Keratinocyte (primary cell): ENCODE results near the gene MPLKIP. TPM values are rescaled to one million over a fixed set of nuclear protein-coding genes. Genes with fewer than 3 reads are reported as not detected.
A peak's percentile ranks its signal among the peaks of the same experiment; 100 is the strongest.
"Not testable (repeated sequence)": the region's sequence is repeated elsewhere in the genome, so short reads cannot be mapped to it uniquely, and the experiment has no call there.

ENCODE experiments used
- DNase-seq: peaks from one replicate; pipeline ENCODE4 v3.0.0-alpha.2; 2011; ENCODE audit warnings: low read depth, missing footprints, low spot score
- FAIRE-seq: peaks from 2 replicates; lab custom pipeline; 2011; peaks lifted over from hg19 to GRCh38; lab: Jason Lieb, UNC
- H2AFZ ChIP-seq: 2 replicates; pipeline ENCODE4 v1.6.0; 2012; ENCODE audit warnings: low read length, control low read depth, inconsistent platforms; ENCODE audit not compliant: control insufficient read depth
- H3K27ac ChIP-seq: 2 replicates; pipeline ENCODE4 v1.5.1; 2011; ENCODE audit warnings: low read length; ENCODE audit not compliant: control insufficient read depth, insufficient read depth
- H3K27me3 ChIP-seq: 3 replicates; pipeline ENCODE4 v1.6.0; 2011; ENCODE audit warnings: low read length; ENCODE audit not compliant: control insufficient read depth, insufficient read depth; ENCODE audit errors: extremely low read depth
- H3K36me3 ChIP-seq, 2 experiments: 2 replicates in 1 of 2; 3 replicates in 1 of 2; pipeline ENCODE4 v1.5.1; 2011; ENCODE audit warnings: low read length in 2 of 2, mild to moderate bottlenecking in 1 of 2; ENCODE audit not compliant: control insufficient read depth in 2 of 2, insufficient read depth in 2 of 2; ENCODE audit errors: extremely low read depth in 1 of 2
- H3K4me1 ChIP-seq: 3 replicates; pipeline ENCODE4 v1.5.1; 2011; ENCODE audit warnings: low read length; ENCODE audit not compliant: control insufficient read depth, insufficient read depth; ENCODE audit errors: extremely low read depth
- H3K4me2 ChIP-seq: 3 replicates; pipeline ENCODE4 v1.6.0; 2011; ENCODE audit warnings: low read depth, low read length; ENCODE audit not compliant: control insufficient read depth, insufficient read depth; ENCODE audit errors: extremely low read depth
- H3K4me3 ChIP-seq, 3 experiments: fragments of 200-600 bp in 1 of 3; sonication (generic) in 1 of 3; 2 replicates in 2 of 3; 3 replicates in 1 of 3; pipeline ENCODE4 v1.5.1; 2011 to 2016; ENCODE audit warnings: low read length in 3 of 3, mild to moderate bottlenecking in 3 of 3, control low read depth in 2 of 3, inconsistent platforms in 1 of 3, low read depth in 1 of 3, mixed read lengths in 1 of 3, mixed run types in 1 of 3, moderate library complexity in 1 of 3; ENCODE audit not compliant: control insufficient read depth in 2 of 3, insufficient read depth in 2 of 3; ENCODE audit errors: extremely low read depth in 1 of 3
- H3K79me2 ChIP-seq: 2 replicates; pipeline ENCODE4 v1.6.0; 2012; ENCODE audit warnings: low read length; ENCODE audit not compliant: control insufficient read depth, insufficient read depth
- H3K9ac ChIP-seq: 3 replicates; pipeline ENCODE4 v1.6.0; 2011; ENCODE audit warnings: low read length; ENCODE audit not compliant: control insufficient read depth, insufficient read depth; ENCODE audit errors: extremely low read depth
- H3K9me1 ChIP-seq: 3 replicates; pipeline ENCODE4 v1.6.0; 2011; ENCODE audit warnings: low read length; ENCODE audit not compliant: control insufficient read depth, insufficient read depth; ENCODE audit errors: extremely low read depth
- H3K9me3 ChIP-seq: 2 replicates; pipeline ENCODE4 v1.5.1; 2012; ENCODE audit warnings: low read depth, low read length; ENCODE audit not compliant: control insufficient read depth
- H4K20me1 ChIP-seq: 3 replicates; pipeline ENCODE4 v1.6.0; 2011; ENCODE audit warnings: low read length; ENCODE audit not compliant: control insufficient read depth, insufficient read depth; ENCODE audit errors: extremely low read depth
- CTCF ChIP-seq, 3 experiments: IDR thresholded peaks in 1 of 3; conservative IDR thresholded peaks in 1 of 3; optimal IDR thresholded peaks in 1 of 3; 2 replicates in 2 of 3; 3 replicates in 1 of 3; pipeline versions ENCODE3 to v1.5.1; 2011; ENCODE audit warnings: low read length in 3 of 3, mild to moderate bottlenecking in 3 of 3, moderate library complexity in 2 of 3, control low read depth in 1 of 3, inconsistent platforms in 1 of 3; ENCODE audit not compliant: insufficient read depth in 2 of 3; ENCODE audit errors: extremely low read depth in 1 of 3
- EZH2 ChIP-seq: IDR thresholded peaks from one replicate; pipeline ENCODE4 v1.6.1; 2012; ENCODE audit warnings: inconsistent platforms, mild to moderate bottlenecking, low read length, moderate library complexity
- dilution Hi-C: fragments of 300-500 bp; cut with MboI; formaldehyde crosslinking; loops from one replicate; pipeline ENCODE4 v1.7.0; 2020; ENCODE audit warnings: low sequenced_read_pairs; ENCODE audit not compliant: extremely low pct_ligation_motif_present
- polyA plus RNA-seq, 5 experiments: library from polyadenylated mRNA; depleted of rRNA in 3 of 5; stranded (reverse) in 3 of 5; stranded (forward) in 1 of 5; unstranded in 1 of 5; fragments of >200 nt; gene quantifications; 1 replicate in 1 of 5; 2 replicates in 3 of 5; 3 replicates in 1 of 5; pipeline versions ENCODE4 v1.2.1 to v1.2.3, GENCODE V29; 2011 to 2012; ENCODE audit warnings: missing spikeins in 2 of 5, low read depth in 1 of 5, low replicate concordance in 1 of 5

MPLKIP gene
- polyA plus RNA-seq, 1 donor (not counting 4 experiments of a cell fraction or from before 2014, with no cell fraction given), result 43.3 TPM

GRCh38 chr7:40147371-40148246 is 13.2 kb upstream of the MPLKIP start:
- dilution Hi-C loops, result no loop called here
- no peak for DNase-seq
- TF ChIP-seq EZH2 (no peak), CTCF (optimal IDR thresholded peaks at IDR 0.05 in 1 of 3, IDR thresholded peaks at IDR 0.05 in 1 of 3, conservative IDR thresholded peaks at IDR 0.05 in 1 of 3; ENCODE audit: extremely low read depth in 1 of 3, insufficient read depth in 2 of 3, low read length in 3 of 3) (no peak)
- Histone ChIP-seq H3K79me2 (no peaks in the 10 kb centered on the region), H3K4me2 (no peak overlapping the region), H3K4me1 (no peaks in the 10 kb centered on the region), H4K20me1 (no peaks in the 10 kb centered on the region), H3K9me1 (no peaks in the 10 kb centered on the region), H3K9ac (no peak overlapping the region), H3K36me3 (no peaks in the 10 kb centered on the region), H2AFZ (no peak overlapping the region), H3K27ac (no peak overlapping the region), H3K27me3 (no peaks in the 10 kb centered on the region), H3K4me3 (no peak overlapping the region), H3K9me3 (peaks cover 3% of the 10 kb centered on the region)
- FAIRE-seq, result no peak

GRCh38 chr7:40145596-40146130 is 11.2 kb upstream of the MPLKIP start:
- dilution Hi-C loops, H3K27ac ChIP-seq, FAIRE-seq: not testable (repeated sequence)

GRCh38 chr7:40141916-40142315 is 7.5 kb upstream of the MPLKIP start:
- H3K9me1 ChIP-seq, H3K9ac ChIP-seq, H4K20me1 ChIP-seq, H3K9me3 ChIP-seq, H2AFZ ChIP-seq, H3K36me3 ChIP-seq, H3K4me1 ChIP-seq, H3K79me2 ChIP-seq, H3K4me3 ChIP-seq, dilution Hi-C loops, H3K4me2 ChIP-seq, H3K27me3 ChIP-seq: not testable (repeated sequence)
- peak; percentile 29 for FAIRE-seq
- peak overlapping the region; percentile 31 for H3K27ac ChIP-seq
- DNase-seq, result peak; percentile 61

More at GRCh38 chr7:40145596-40146130, 11.2 kb upstream of the MPLKIP start:
- H3K9ac ChIP-seq, H4K20me1 ChIP-seq, H3K4me3 ChIP-seq, DNase-seq, H3K9me3 ChIP-seq, H3K4me2 ChIP-seq, H3K9me1 ChIP-seq, H3K4me1 ChIP-seq, H3K79me2 ChIP-seq, H2AFZ ChIP-seq, H3K27me3 ChIP-seq, H3K36me3 ChIP-seq: not testable (repeated sequence)

GRCh38 chr7:40139891-40140290 is 5.5 kb upstream of the MPLKIP start:
- H3K9ac ChIP-seq, H4K20me1 ChIP-seq, H3K9me3 ChIP-seq, H3K79me2 ChIP-seq, FAIRE-seq, H3K27me3 ChIP-seq, DNase-seq, H3K27ac ChIP-seq, H3K4me2 ChIP-seq, H3K4me1 ChIP-seq, H3K4me3 ChIP-seq, dilution Hi-C loops, H3K36me3 ChIP-seq, H2AFZ ChIP-seq, H3K9me1 ChIP-seq: not testable (repeated sequence)
